HFF-Myc (cell line): ENCODE data around the gene WDPCP.
"Not testable (repeated sequence)": the region's sequence is repeated elsewhere in the genome, so short reads cannot be mapped to it uniquely, and the experiment has no call there.

Experiments used
- DNase-seq: peaks from one replicate; pipeline ENCODE4 v3.0.0-alpha.2; 2011; ENCODE audit warnings: low read depth; ENCODE audit errors: extremely low read depth
- H3K4me3 ChIP-seq: replicated peaks from 2 replicates; pipeline ENCODE4 v1.5.1; 2011; ENCODE audit warnings: low read depth, mild to moderate bottlenecking, control low read depth, low read length
- TF ChIP-seq, protein P1 (sequence below): IDR thresholded peaks from 2 replicates; pipeline ENCODE4 v1.5.1; 2012; ENCODE audit warnings: mild to moderate bottlenecking, low read depth, low read length, control low read depth; ENCODE audit errors: missing control alignments

The WDPCP gene

DNA sequence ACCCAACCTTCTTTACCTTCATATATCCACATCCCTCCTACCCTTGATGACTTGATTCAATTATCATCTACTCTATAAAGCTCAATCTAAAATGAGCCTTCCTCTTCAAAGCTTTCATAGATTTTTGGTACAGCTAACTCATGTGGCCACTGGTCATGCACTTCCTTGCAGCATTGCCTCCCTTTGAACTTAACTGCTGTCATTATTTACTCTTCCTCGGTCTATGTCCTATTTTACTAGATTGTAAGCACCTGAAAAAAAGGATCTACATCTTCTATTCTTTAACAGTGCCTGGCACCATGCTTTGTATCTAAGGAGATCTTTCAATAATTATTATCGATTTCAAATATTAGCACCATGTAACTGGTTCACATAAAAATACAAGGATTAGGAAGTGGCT, 31.1 kb upstream of the WDPCP start:
- no peak for DNase-seq
- TF ChIP-seq, protein P1, sequence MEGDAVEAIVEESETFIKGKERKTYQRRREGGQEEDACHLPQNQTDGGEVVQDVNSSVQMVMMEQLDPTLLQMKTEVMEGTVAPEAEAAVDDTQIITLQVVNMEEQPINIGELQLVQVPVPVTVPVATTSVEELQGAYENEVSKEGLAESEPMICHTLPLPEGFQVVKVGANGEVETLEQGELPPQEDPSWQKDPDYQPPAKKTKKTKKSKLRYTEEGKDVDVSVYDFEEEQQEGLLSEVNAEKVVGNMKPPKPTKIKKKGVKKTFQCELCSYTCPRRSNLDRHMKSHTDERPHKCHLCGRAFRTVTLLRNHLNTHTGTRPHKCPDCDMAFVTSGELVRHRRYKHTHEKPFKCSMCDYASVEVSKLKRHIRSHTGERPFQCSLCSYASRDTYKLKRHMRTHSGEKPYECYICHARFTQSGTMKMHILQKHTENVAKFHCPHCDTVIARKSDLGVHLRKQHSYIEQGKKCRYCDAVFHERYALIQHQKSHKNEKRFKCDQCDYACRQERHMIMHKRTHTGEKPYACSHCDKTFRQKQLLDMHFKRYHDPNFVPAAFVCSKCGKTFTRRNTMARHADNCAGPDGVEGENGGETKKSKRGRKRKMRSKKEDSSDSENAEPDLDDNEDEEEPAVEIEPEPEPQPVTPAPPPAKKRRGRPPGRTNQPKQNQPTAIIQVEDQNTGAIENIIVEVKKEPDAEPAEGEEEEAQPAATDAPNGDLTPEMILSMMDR: no peak
- H3K4me3 ChIP-seq: no peak overlapping the region

DNA sequence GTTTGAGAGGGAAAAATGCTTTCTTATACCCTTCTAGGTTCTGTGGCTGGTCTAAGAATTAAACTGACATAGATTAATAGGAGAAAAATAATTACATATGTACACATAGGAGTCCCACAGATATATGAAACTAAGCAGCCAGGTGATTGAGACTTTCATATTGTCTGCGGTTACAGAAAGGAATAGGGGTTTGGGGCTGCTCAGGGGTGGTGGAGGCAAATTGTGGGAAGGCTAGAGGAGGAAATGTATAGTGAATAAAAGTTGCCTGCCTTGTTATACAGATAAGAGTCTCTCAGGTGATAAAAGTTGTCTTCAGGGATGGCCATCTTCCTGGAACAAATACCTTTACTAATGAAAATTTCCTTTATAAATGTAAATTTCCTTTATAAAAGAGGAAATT, 29.1 kb upstream of the WDPCP start:
- no peak overlapping the region for H3K4me3 ChIP-seq
- TF ChIP-seq, protein P1: no peak
- no peak for DNase-seq

DNA sequence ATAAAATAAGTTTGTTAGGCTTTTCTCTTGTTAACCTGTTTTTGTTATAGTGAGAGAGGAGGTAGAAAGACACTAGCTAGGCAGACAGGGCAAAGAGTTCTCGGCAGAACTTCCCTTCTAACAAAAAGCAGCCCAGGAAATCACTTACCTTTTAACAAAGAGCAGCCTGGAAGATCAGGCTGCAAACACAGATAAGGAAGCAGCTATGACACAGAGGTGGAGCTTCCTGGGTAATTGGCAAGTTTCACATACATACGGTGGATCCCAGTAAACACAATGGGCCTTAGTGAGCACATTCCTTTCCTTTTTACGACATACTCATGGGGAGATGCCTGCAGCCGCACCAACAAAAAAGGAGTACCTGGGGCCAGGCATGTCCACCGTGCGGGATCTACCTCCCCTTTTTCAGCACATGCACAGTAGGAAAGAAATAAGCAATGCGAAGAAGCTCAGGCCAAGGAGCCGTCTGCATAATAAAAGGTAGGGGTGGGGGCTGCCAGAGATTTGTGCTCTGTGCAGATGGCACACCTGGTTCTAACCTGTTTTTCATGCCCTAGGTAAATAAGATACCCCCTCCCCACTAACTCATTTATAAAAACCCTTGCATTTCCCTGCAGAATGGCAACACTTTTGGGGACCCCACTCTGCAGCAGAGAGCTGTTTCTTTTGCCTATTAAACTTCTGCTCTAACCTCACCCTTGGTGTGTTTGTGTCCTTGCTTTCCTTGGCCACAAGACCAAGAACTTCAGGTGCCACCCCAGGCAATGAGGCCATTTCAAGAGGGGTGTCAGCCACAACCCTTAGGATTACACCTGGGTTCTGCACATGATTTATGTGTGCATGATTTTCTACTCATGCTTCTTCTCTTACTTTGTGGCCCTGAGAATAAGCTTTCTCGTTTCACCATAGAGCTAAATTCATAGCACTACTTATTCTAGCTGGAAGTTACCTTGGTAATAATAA, 27.0 kb upstream of the WDPCP start:
- TF ChIP-seq, protein P1: no peak
- H3K4me3 ChIP-seq: no peak overlapping the region
- DNase-seq: peak; percentile 24

DNA sequence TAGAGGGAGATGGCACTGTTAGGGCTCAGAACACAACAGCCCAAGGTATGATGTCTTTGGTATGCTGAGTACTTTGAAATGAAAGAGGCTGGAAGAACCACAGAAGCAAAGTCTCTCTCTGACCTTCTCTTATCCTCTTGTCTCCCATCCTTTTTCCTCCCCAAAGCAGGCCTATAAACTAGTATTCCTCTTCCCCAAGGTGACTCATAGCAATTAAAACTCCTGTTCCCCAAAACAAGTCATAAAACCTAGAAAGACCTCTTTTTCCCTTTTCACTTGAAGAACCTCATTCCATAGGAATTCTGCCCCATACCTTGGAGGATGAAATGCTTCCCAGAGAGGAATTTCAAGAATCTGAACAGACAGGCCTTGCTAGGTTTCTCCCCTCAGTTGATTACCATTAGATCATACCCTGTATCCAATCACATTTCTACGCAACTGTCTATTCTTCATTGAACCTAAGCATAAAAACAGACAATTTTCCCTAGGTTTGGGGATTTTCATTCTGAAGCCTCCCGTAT, 26.2 kb upstream of the WDPCP start:
- TF ChIP-seq, protein P1: no peak
- no peak overlapping the region for H3K4me3 ChIP-seq
- DNase-seq: peak; percentile 35

DNA sequence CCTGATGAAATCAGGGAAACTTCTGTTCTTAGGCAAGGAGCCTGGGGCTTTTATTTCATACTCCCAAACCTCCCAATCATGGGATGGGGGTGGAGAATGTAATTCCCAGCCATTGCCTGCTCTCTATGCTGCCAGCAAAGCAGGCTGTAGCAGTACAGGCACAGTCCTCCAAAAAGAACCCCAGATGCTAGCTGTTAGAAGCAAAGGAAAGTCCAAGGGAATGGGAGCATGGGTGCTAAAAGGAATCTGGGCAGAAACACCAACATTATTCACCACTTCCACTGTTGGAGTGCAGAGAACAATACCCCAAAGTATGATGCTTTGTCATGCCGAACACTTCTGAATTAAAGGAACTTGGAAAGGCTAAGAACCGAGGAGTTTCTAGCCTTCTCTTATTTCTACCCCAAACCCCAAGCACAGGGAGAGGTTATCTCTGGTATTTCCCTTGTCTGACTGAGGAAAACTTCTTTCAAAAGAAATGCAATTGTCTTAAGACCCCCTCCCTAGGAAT, 25.2 kb upstream of the WDPCP start:
- TF ChIP-seq, protein P1: no peak
- no peak for DNase-seq
- no peak overlapping the region for H3K4me3 ChIP-seq

DNA sequence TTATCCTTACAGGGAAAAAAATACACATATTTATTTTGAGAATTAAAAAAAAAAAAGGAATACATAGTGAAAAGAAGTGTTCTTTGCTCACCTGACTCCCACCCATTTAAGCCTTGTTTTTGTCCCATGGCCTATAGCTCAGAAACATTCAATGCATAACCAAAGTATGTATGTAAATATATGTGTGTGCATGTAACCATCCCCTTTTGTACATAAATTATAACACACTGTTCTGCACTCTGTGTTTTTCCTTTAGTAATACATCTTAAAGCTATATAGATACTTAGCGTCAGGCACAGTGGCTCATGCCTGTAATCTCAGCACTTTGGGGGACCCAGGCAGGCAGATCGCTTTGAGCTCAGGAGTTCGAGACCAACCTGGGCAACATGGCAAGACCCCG, 22.2 kb upstream of the WDPCP start:
- DNase-seq: no peak
- TF ChIP-seq, protein P1: no peak
- no peak overlapping the region for H3K4me3 ChIP-seq

DNA sequence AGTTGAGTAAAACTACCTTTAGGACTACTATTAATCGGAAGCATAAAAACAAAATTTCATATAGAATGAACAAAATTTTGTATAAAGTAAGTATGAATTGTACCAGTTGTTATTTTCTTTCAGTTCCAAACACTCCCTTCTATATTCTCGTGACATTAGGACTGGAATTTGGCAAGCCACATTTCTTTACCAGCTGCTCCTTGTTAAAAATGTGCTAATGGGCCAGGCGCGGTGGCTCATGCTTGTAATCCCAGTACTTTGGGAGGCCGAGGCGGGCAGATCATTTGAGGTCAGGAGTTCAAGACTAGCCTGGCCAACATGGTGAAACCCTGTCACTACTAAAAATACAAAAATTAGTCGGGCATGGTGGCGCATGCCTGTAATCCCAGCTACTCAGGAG, 20.6 kb upstream of the WDPCP start:
- not testable (repeated sequence) for H3K4me3 ChIP-seq, DNase-seq
